Measurements from ENCODE around the gene TRIM47.

TRIM47 gene

DNA sequence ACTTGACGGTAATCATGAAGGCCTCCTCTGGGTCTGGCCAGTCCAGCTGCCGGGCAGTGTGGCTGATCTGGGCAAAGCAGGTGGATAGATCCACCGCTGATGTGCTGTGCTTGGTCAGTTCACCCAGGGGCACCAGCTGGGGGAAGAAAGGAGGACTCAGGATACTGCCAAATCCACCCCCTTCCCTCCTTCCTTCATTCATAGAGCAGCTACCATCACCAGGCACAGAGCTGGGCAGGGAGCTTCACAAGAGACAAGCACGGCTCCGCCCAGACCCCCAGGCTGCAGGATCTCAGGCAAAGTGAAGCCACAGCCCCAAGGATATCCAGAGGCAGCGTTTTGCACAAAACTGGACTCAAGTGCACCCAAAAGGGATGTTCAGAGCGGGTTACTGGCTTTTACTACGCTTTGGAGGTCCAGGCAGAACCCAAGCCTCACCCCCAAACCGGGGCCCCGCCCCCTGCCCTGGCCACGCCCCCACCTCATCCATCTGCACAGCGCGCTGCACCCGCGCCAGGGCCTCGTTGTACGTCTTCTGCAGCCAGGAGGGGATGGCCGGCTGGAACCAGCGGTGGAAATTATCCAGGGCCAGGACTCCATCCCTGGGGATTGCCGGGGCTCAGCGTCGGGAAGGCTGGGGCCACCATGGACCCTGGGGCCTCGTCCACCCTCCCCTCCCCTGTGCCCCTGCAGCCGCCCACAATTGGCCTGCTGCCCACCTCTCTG, 43.3 kb downstream of the TRIM47 start:
- TF ChIP-seq RAD21 (IDR thresholded peaks at IDR 0.05; ENCODE audit: low read depth) (no peak), TEAD4 (IDR thresholded peaks at IDR 0.05) (no peak), NFIC (IDR thresholded peaks at IDR 0.05) (no peak)
- TF ChIP-seq, protein P1, sequence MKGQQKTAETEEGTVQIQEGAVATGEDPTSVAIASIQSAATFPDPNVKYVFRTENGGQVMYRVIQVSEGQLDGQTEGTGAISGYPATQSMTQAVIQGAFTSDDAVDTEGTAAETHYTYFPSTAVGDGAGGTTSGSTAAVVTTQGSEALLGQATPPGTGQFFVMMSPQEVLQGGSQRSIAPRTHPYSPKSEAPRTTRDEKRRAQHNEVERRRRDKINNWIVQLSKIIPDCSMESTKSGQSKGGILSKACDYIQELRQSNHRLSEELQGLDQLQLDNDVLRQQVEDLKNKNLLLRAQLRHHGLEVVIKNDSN (IDR thresholded peaks at IDR 0.05), result no peak

DNA sequence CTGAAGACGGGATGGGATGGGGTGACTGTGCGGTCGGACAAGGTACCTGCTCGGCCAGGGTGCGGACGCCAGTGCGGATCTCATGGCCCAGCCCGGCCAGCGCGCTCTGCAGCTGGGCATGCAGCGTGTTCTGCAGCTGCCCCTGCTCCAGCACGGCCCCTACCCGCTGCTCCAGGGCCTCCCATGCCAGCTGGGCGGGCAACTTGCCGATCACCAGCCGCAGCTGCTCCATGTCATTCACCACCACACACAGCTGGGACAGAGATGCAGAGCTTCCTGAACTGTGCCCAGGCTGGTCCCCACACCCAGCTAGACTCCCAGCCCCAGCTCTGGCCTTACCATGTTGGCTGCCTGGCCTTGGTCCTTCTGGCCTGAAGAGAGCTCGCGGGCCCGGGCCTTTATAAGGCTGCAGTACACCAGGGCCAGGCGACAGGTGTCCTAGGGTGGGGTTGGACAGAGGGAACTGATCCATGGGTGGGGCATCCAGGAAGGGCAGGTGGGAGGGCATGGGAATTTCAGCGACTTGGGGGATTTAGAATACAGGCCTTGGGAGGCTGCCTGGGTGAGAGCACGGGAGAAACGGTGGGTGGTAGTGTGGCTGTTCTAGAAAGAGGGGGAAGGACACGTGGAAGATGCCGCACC, 44.0 kb downstream of the TRIM47 start:
- TF ChIP-seq, protein P2, sequence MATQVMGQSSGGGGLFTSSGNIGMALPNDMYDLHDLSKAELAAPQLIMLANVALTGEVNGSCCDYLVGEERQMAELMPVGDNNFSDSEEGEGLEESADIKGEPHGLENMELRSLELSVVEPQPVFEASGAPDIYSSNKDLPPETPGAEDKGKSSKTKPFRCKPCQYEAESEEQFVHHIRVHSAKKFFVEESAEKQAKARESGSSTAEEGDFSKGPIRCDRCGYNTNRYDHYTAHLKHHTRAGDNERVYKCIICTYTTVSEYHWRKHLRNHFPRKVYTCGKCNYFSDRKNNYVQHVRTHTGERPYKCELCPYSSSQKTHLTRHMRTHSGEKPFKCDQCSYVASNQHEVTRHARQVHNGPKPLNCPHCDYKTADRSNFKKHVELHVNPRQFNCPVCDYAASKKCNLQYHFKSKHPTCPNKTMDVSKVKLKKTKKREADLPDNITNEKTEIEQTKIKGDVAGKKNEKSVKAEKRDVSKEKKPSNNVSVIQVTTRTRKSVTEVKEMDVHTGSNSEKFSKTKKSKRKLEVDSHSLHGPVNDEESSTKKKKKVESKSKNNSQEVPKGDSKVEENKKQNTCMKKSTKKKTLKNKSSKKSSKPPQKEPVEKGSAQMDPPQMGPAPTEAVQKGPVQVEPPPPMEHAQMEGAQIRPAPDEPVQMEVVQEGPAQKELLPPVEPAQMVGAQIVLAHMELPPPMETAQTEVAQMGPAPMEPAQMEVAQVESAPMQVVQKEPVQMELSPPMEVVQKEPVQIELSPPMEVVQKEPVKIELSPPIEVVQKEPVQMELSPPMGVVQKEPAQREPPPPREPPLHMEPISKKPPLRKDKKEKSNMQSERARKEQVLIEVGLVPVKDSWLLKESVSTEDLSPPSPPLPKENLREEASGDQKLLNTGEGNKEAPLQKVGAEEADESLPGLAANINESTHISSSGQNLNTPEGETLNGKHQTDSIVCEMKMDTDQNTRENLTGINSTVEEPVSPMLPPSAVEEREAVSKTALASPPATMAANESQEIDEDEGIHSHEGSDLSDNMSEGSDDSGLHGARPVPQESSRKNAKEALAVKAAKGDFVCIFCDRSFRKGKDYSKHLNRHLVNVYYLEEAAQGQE (IDR thresholded peaks at IDR 0.05; ENCODE audit: low read depth), result no peak
- TF ChIP-seq, protein P1 (IDR thresholded peaks at IDR 0.05), result no peak
- no peak for TF ChIP-seq EP300 (IDR thresholded peaks at IDR 0.05; ENCODE audit: borderline replicate concordance)

DNA sequence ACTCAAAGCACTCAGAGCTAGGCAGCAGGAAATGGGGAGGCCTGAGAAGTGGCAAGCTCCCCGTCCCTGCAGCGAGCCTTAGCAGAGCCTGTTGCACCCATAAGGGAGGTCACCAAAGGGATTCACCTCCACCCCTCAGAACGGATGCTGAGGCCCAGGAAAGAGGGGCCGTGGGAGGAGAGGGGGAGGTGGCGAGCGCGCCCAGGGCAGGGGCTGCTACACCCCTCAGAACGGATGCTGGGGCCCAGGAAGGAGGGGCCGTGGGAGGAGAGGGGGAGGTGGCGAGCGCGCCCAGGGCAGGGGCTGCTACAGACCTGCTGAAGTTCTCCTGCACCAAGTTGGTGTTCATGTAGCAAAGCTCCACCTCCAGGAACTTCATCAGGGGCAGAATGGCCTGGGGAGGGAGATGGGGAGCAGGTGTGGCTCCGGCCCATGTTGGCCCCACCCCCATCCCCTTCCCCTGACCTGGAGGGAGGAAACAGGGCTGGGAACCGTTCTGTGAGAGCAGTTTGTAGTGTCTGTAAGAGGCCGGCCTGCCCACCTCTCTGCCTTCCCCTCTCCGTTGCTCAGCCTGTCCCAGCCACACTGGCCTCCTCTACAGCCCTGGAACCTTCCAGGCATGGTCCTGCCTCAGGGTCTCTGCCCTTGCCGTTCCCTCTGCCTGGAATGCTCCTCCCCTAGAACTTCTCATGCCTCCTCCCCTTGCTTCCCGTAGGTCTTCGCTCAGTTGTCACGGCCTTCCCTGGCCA, 45.6 kb downstream of the TRIM47 start:
- TF ChIP-seq RAD21 (IDR thresholded peaks at IDR 0.05; ENCODE audit: low read depth) (no peak), ZBTB7A (IDR thresholded peaks at IDR 0.05; ENCODE audit: low read depth) (no peak), TCF12 (IDR thresholded peaks at IDR 0.05; ENCODE audit: low read depth) (no peak), CEBPB (IDR thresholded peaks at IDR 0.05) (no peak), NFIC (IDR thresholded peaks at IDR 0.05) (no peak), EP300 (IDR thresholded peaks at IDR 0.05; ENCODE audit: borderline replicate concordance) (no peak), EGR1 (IDR thresholded peaks at IDR 0.05) (no peak), TAF1 (IDR thresholded peaks at IDR 0.05; ENCODE audit: low read depth) (no peak), FOXM1 (IDR thresholded peaks at IDR 0.05; ENCODE audit: borderline replicate concordance, low read depth) (no peak), CREB1 (IDR thresholded peaks at IDR 0.05; ENCODE audit: low read depth) (no peak), YY1 (IDR thresholded peaks at IDR 0.05; ENCODE audit: low read depth) (no peak), TEAD4 (IDR thresholded peaks at IDR 0.05) (no peak)
- TF ChIP-seq, protein P1 (IDR thresholded peaks at IDR 0.05), result no peak
- TF ChIP-seq, protein P3, sequence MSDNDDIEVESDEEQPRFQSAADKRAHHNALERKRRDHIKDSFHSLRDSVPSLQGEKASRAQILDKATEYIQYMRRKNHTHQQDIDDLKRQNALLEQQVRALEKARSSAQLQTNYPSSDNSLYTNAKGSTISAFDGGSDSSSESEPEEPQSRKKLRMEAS (IDR thresholded peaks at IDR 0.05), result no peak
- TF ChIP-seq, protein P2 (IDR thresholded peaks at IDR 0.05; ENCODE audit: low read depth), result no peak

DNA sequence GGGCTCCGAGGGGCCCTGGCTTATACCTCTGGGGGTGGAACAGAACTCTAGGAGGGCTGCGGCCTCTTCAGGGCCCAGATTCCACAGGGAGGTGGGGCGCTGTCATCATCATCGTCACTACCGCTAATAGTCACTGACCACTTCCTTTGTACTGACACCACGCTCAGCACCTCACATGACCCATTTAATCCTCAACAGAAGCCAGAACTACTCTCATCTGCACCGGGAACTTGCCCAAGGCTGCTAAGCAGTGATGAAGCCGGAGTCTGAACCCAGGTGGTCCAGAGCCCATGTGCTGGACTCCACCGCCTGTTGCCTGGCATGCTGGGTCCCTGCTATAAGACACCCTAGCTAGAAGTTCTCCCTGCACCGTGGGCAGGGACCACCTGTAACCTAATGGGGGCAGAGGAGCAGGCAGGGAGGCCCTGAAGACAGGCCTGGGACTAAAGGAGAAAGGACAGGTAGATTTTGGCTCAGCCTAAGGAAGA, 46.2 kb downstream of the TRIM47 start:
- TF ChIP-seq TEAD4 (IDR thresholded peaks at IDR 0.05), result no peak
- TF ChIP-seq EGR1 (IDR thresholded peaks at IDR 0.05), result no peak
- TF ChIP-seq FOXM1 (IDR thresholded peaks at IDR 0.05; ENCODE audit: borderline replicate concordance, low read depth), result no peak
- TF ChIP-seq RAD21 (IDR thresholded peaks at IDR 0.05; ENCODE audit: low read depth), result no peak
- TF ChIP-seq ZBTB7A (IDR thresholded peaks at IDR 0.05; ENCODE audit: low read depth), result no peak
- TF ChIP-seq NFIC (IDR thresholded peaks at IDR 0.05), result no peak
- TF ChIP-seq TAF1 (IDR thresholded peaks at IDR 0.05; ENCODE audit: low read depth), result no peak
- TF ChIP-seq, protein P2 (IDR thresholded peaks at IDR 0.05; ENCODE audit: low read depth), result no peak
- TF ChIP-seq CREB1 (IDR thresholded peaks at IDR 0.05; ENCODE audit: low read depth), result no peak
- no peak for TF ChIP-seq YY1 (IDR thresholded peaks at IDR 0.05; ENCODE audit: low read depth)
- no peak for TF ChIP-seq TCF12 (IDR thresholded peaks at IDR 0.05; ENCODE audit: low read depth)
- TF ChIP-seq, protein P3 (IDR thresholded peaks at IDR 0.05), result no peak
- TF ChIP-seq, protein P1 (IDR thresholded peaks at IDR 0.05), result no peak
- no peak for TF ChIP-seq CEBPB (IDR thresholded peaks at IDR 0.05)
- no peak for TF ChIP-seq EP300 (IDR thresholded peaks at IDR 0.05; ENCODE audit: borderline replicate concordance)

All from Ishikawa (cell line).